WI38 (cell line): ENCODE results near the gene CCDC91.

ENCODE experiments used
- H3K4me3 ChIP-seq: 2 replicates; pipeline ENCODE4 v1.5.1; 2011; ENCODE audit warnings: low read depth, mild to moderate bottlenecking, control low read depth, low read length
- CTCF ChIP-seq: IDR thresholded peaks from 2 replicates; pipeline ENCODE4 v1.5.1; 2012; ENCODE audit warnings: low read depth, mild to moderate bottlenecking, control low read depth, low read length

Gene CCDC91

GRCh38 chr12:28479683-28480082, 289.4 kb downstream of the CCDC91 start:
- no peak overlapping the region for H3K4me3 ChIP-seq
- TF ChIP-seq CTCF = no peak

GRCh38 chr12:28484156-28484555, 293.9 kb downstream of the CCDC91 start:
- H3K4me3 ChIP-seq = no peak overlapping the region
- no peak for TF ChIP-seq CTCF

- H3K4me3 ChIP-seq = no peak overlapping the region
- TF ChIP-seq CTCF = no peak
These were observed 296.3 kb downstream of the CCDC91 start for GRCh38 chr12:28486521-28486920.

- no peak for TF ChIP-seq CTCF
- H3K4me3 ChIP-seq = no peak overlapping the region
These were observed 299.0 kb downstream of the CCDC91 start for GRCh38 chr12:28489246-28489645.

- TF ChIP-seq CTCF = no peak
- no peak overlapping the region for H3K4me3 ChIP-seq
These were observed 307.7 kb downstream of the CCDC91 start for GRCh38 chr12:28497889-28498411.

GRCh38 chr12:28498850-28499249, 308.6 kb downstream of the CCDC91 start:
- TF ChIP-seq CTCF = no peak

GRCh38 chr12:28500373-28501024, 310.2 kb downstream of the CCDC91 start:
- H3K4me3 ChIP-seq = no peak overlapping the region
- TF ChIP-seq CTCF = no peak

More at GRCh38 chr12:28498850-28499249, 308.6 kb downstream of the CCDC91 start:
- H3K4me3 ChIP-seq = no peak overlapping the region
